SU-DHL-6 (cell line): ENCODE results near the gene RBM48.
"Not testable (repeated sequence)": the region's sequence is repeated elsewhere in the genome, so short reads cannot be mapped to it uniquely, and the experiment has no call there.

Experiments
- H2AFZ ChIP-seq: fragments of 200-600 bp; sonication (generic); 2 replicates; pipeline ENCODE4 v1.6.1; 2014; ENCODE audit warnings: low read depth, mild to moderate bottlenecking, moderate library complexity, mixed read lengths, antibody characterized with exemption, low read length; ENCODE audit not compliant: severe bottlenecking
- H3F3A ChIP-seq: fragments of 200-600 bp; shearing (Covaris generic); 2 replicates; pipeline ENCODE4 v1.6.0; 2016; ENCODE audit warnings: antibody characterized with exemption, mild to moderate bottlenecking; ENCODE audit not compliant: insufficient read depth
- H3K27ac ChIP-seq: fragments of 200-600 bp; sonication (generic); 2 replicates; pipeline ENCODE4 v1.5.1; 2016; ENCODE audit warnings: low read depth, mild to moderate bottlenecking, low read length, moderate library complexity, mixed read lengths
- H3K27me3 ChIP-seq: fragments of 200-600 bp; sonication (generic), shearing (Covaris generic); 2 replicates; pipeline ENCODE4 v1.6.0; 2014; ENCODE audit warnings: mild to moderate bottlenecking, low read length
- H3K36me3 ChIP-seq: fragments of 200-600 bp; sonication (generic); 2 replicates; pipeline ENCODE4 v1.6.1; 2014; ENCODE audit warnings: mild to moderate bottlenecking, low read length, mixed read lengths
- H3K4me2 ChIP-seq: fragments of 300-600, 200-600 bp; shearing (Covaris generic), sonication (generic); 2 replicates; pipeline ENCODE4 v1.6.0; 2014; ENCODE audit warnings: low read length, low read depth, mild to moderate bottlenecking; ENCODE audit not compliant: poor library complexity, severe bottlenecking
- H3K4me3 ChIP-seq: fragments of 200-600 bp; sonication (generic); 2 replicates; pipeline ENCODE4 v1.5.1; 2014; ENCODE audit warnings: antibody characterized with exemption, low read length, mild to moderate bottlenecking, mixed read lengths; ENCODE audit not compliant: insufficient read depth, poor library complexity, severe bottlenecking
- H3K79me2 ChIP-seq: fragments of 200-600 bp; sonication (generic); 2 replicates; pipeline ENCODE4 v1.6.1; 2014; ENCODE audit warnings: mild to moderate bottlenecking, low read length, moderate library complexity; ENCODE audit not compliant: insufficient read depth
- H3K9ac ChIP-seq: fragments of 200-600 bp; sonication (generic); 2 replicates; pipeline ENCODE4 v1.7.0; 2014; ENCODE audit warnings: mild to moderate bottlenecking, low read length
- H3K9me2 ChIP-seq: fragments of 200-600 bp; sonication (generic); replicated peaks from 2 replicates; pipeline ENCODE4 v1.6.1; 2014; ENCODE audit warnings: low read length; ENCODE audit not compliant: insufficient read depth
- H3K9me3 ChIP-seq: fragments of 200-600 bp; sonication (generic); 2 replicates; pipeline ENCODE4 v1.6.1; 2014; ENCODE audit warnings: low read length, mixed read lengths; ENCODE audit not compliant: insufficient read depth
- H4K20me1 ChIP-seq: fragments of 200-600 bp; sonication (generic); 2 replicates; pipeline ENCODE4 v1.6.1; 2014; ENCODE audit warnings: low read depth, mild to moderate bottlenecking, antibody characterized with exemption, low read length, moderate library complexity, mixed read lengths
- CTCF ChIP-seq: fragments of 200-600 bp; sonication (generic); IDR thresholded peaks from one replicate; pipeline ENCODE4 v1.5.1; 2017; ENCODE audit warnings: antibody characterized with exemption, mild to moderate bottlenecking, low read length, moderate library complexity; ENCODE audit not compliant: insufficient read depth, poor library complexity, severe bottlenecking
- EZH2phosphoT487 ChIP-seq: fragments of 200-600 bp; sonication (generic), shearing (Covaris generic); conservative IDR thresholded peaks from 2 replicates; pipeline ENCODE4 v1.6.1; 2018; ENCODE audit warnings: mild to moderate bottlenecking, antibody characterized with exemption, low read length, moderate library complexity, mixed read lengths

Gene RBM48

GRCh38 chr7:92534572-92534971 is 6.0 kb downstream of the RBM48 start:
- H2AFZ ChIP-seq, result no peak overlapping the region
- no peaks in the 10 kb centered on the region for H3K9me2 ChIP-seq
- no peaks in the 10 kb centered on the region for H3K27me3 ChIP-seq
- H3K9ac ChIP-seq, result no peak overlapping the region
- H3K36me3 ChIP-seq, result peaks cover 59% of the 10 kb centered on the region; the same call in 1 of the 2 replicates
- H4K20me1 ChIP-seq, result no peaks in the 10 kb centered on the region; the same call in 1 of the 2 replicates
- H3K4me3 ChIP-seq, result no peak overlapping the region
- H3K27ac ChIP-seq, result no peak overlapping the region
- H3K79me2 ChIP-seq, result peaks cover 3% of the 10 kb centered on the region
- H3K4me2 ChIP-seq, result no peak overlapping the region
- no peaks in the 10 kb centered on the region for H3K9me3 ChIP-seq
- TF ChIP-seq CTCF (no peak), EZH2phosphoT487 (no peak)
- peaks cover 12% of the 10 kb centered on the region; the same call in 1 of the 2 replicates for H3F3A ChIP-seq

GRCh38 chr7:92543542-92543941 is 14.9 kb downstream of the RBM48 start:
- H3K79me2 ChIP-seq, H3K36me3 ChIP-seq, H3K4me3 ChIP-seq, H3K9me3 ChIP-seq, H4K20me1 ChIP-seq, H3K27ac ChIP-seq, H2AFZ ChIP-seq, H3K9ac ChIP-seq, H3K4me2 ChIP-seq, H3K27me3 ChIP-seq, H3F3A ChIP-seq, H3K9me2 ChIP-seq: not testable (repeated sequence)

GRCh38 chr7:92545116-92545515 is 16.5 kb downstream of the RBM48 start:
- not testable (repeated sequence) for H4K20me1 ChIP-seq, H3K9me3 ChIP-seq, H3K4me3 ChIP-seq, H2AFZ ChIP-seq, H3K36me3 ChIP-seq, H3K9ac ChIP-seq, H3K27ac ChIP-seq, H3K4me2 ChIP-seq, H3K27me3 ChIP-seq, H3K9me2 ChIP-seq, H3F3A ChIP-seq, H3K79me2 ChIP-seq

DNA sequence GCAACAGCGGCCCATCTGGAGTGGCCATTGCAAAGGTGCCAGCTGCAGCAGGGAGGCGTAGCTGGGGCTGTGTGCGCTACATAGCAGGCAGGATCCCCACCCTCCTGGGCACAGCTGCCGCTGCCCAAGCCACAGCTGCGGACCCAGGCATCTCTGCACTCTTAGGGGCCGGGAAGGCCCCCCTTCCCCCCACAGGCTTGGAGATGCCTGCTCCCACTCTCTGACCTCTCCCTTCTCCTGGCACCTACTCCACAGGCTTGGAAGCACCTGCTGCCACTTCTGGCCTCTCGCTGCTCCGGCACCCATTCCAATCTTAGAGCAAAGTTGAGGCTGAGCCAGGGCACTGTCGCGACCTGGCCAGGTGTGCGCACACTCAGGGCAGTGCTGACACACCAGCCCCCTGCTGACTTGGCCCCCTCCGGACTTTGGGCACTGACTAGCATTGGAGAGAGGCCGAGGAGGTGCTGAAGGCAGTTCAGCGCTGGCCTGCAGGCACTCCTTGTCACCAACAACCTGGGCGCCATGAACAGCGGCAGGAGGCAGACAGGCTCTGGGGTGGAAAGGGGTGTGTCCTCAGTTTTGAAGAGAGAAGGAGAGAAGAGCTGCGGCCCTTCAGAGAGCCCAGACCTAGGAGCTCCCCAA is 18.4 kb downstream of the RBM48 start:
- H3K27me3 ChIP-seq, result no peaks in the 10 kb centered on the region
- H3K27ac ChIP-seq, result no peak overlapping the region
- H3K9me3 ChIP-seq, result no peaks in the 10 kb centered on the region
- H3K79me2 ChIP-seq, result no peaks in the 10 kb centered on the region
- no peaks in the 10 kb centered on the region for H3K36me3 ChIP-seq
- H3K4me2 ChIP-seq, result no peak overlapping the region
- TF ChIP-seq EZH2phosphoT487 (no peak), CTCF (no peak)
- H3K9ac ChIP-seq, result no peak overlapping the region
- H3K9me2 ChIP-seq, result no peaks in the 10 kb centered on the region
- no peaks in the 10 kb centered on the region for H3F3A ChIP-seq
- no peaks in the 10 kb centered on the region for H4K20me1 ChIP-seq
- no peak overlapping the region for H2AFZ ChIP-seq
- no peak overlapping the region for H3K4me3 ChIP-seq
